Hepatocyte (in vitro differentiated cells): Measurements from ENCODE around the gene NDUFB10. TPM values are rescaled to one million over a fixed set of nuclear protein-coding genes. Genes with fewer than 3 reads are reported as not detected.
A peak's percentile ranks its signal among the peaks of the same experiment; 100 is the strongest.

Experiments
- DNase-seq: peaks from one replicate; pipeline ENCODE4 v3.0.0-alpha.2; 2016; ENCODE audit warnings: low spot score
- H2AFZ ChIP-seq: fragments of 200-600 bp; sonication (generic); 2 replicates; pipeline ENCODE4 v1.6.0; 2016; ENCODE audit warnings: antibody characterized with exemption, mild to moderate bottlenecking
- H3K27ac ChIP-seq: fragments of 200-600 bp; sonication (generic); 2 replicates; pipeline ENCODE4 v1.5.1; 2016; ENCODE audit warnings: mild to moderate bottlenecking
- H3K27me3 ChIP-seq: fragments of 200-600 bp; sonication (generic); 2 replicates; pipeline ENCODE4 v1.6.1; 2016
- H3K36me3 ChIP-seq: fragments of 200-600 bp; sonication (generic); replicated peaks from 2 replicates; pipeline ENCODE4 v1.5.1; 2016; ENCODE audit warnings: low read depth; ENCODE audit not compliant: insufficient read depth
- H3K4me1 ChIP-seq: fragments of 200-600 bp; sonication (generic); 2 replicates; pipeline ENCODE4 v1.5.1; 2016; ENCODE audit warnings: mild to moderate bottlenecking, moderate library complexity; ENCODE audit not compliant: insufficient read depth
- H3K4me2 ChIP-seq: fragments of 200-600 bp; sonication (generic); 2 replicates; pipeline ENCODE4 v1.6.0; 2016
- H3K4me3 ChIP-seq: fragments of 200-600 bp; sonication (generic); 2 replicates; pipeline ENCODE4 v1.5.1; 2016; ENCODE audit warnings: mild to moderate bottlenecking
- H3K79me2 ChIP-seq: fragments of 200-600 bp; sonication (generic); 2 replicates; pipeline ENCODE4 v1.6.0; 2017; ENCODE audit warnings: mild to moderate bottlenecking
- H3K9me2 ChIP-seq: fragments of 200-600 bp; sonication (generic); replicated peaks from 2 replicates; pipeline ENCODE4 v1.6.0; 2017; ENCODE audit warnings: mild to moderate bottlenecking; ENCODE audit not compliant: insufficient read depth
- H3K9me3 ChIP-seq: fragments of 200-600 bp; sonication (generic); 2 replicates; pipeline ENCODE4 v1.5.1; 2016; ENCODE audit warnings: low read depth, mild to moderate bottlenecking
- H4K20me1 ChIP-seq: fragments of 200-600 bp; sonication (generic); 2 replicates; pipeline ENCODE4 v1.6.0; 2016; ENCODE audit warnings: mild to moderate bottlenecking; ENCODE audit not compliant: insufficient read depth, poor library complexity, severe bottlenecking
- CTCF ChIP-seq: fragments of 200-600 bp; sonication (generic); IDR thresholded peaks from 2 replicates; pipeline ENCODE4 v1.5.1; 2016; ENCODE audit warnings: antibody characterized with exemption, mild to moderate bottlenecking; ENCODE audit not compliant: poor library complexity
- EZH2 ChIP-seq: fragments of 200-600 bp; sonication (generic); IDR thresholded peaks from 2 replicates; pipeline ENCODE4 v1.6.1; 2016; ENCODE audit warnings: antibody characterized with exemption, mild to moderate bottlenecking, borderline replicate concordance
- EZH2phosphoT487 ChIP-seq: fragments of 200-600 bp; sonication (generic); IDR thresholded peaks from one replicate; pipeline ENCODE4 v1.6.1; 2018; ENCODE audit warnings: antibody characterized with exemption, mild to moderate bottlenecking, low read depth, moderate library complexity; ENCODE audit not compliant: unreplicated experiment, severe bottlenecking
- WGBS: methylation state at CpG from one replicate; pipeline ENCODE4 v1.1.6; 2016; ENCODE audit warnings: low lambda C conversion rate; ENCODE audit errors: missing lambda C conversion rate; 5-methylcytosine and 5-hydroxymethylcytosine counted together
- polyA plus RNA-seq: library from polyadenylated mRNA; unstranded; fragments of >200 nt; fragmentation: Nextera tagmentation; extraction: Ambion mirVana; gene quantifications from 2 replicates; pipeline ENCODE4 v1.2.1, GENCODE V29; 2016
- total RNA-seq: library from RNA; depleted of rRNA; stranded (reverse); fragments of >200 nt; gene quantifications from 2 replicates; pipeline ENCODE4 v1.2.3, GENCODE V29; 2014

The NDUFB10 gene
- total and polyA plus RNA-seq, 2 experiments from 2014 or later: 234 to 244 TPM

- Histone ChIP-seq H3K27ac (peak within 1 kb of the TSS; percentile 96), H4K20me1 (peaks cover 24% of the 10 kb centered on the region), H3K4me1 (peaks cover 17% of the 10 kb centered on the region), H3K27me3 (no peaks in the 10 kb centered on the region), H3K9me3 (no peaks in the 10 kb centered on the region), H3K36me3 (no peaks in the 10 kb centered on the region), H3K9me2 (no peaks in the 10 kb centered on the region), H3K79me2 (peaks cover 35% of the 10 kb centered on the region), H2AFZ (no peak within 1 kb of the TSS), H3K4me3 (peak within 1 kb of the TSS; percentile 51), H3K4me2 (peak within 1 kb of the TSS; percentile 78)
- no peak for TF ChIP-seq EZH2phosphoT487
- no peak for TF ChIP-seq EZH2
- TF ChIP-seq CTCF: no peak
- 99% methylated on average over 6 of the region's 6 CpGs for WGBS
- no peak for DNase-seq
Measured at GRCh38 chr16:1966460-1966859, 7.1 kb downstream of the NDUFB10 start, which contains the start of gene RNF151. Gene RNF151 (plus strand): TSS chr16:1966856. CDS start chr16:1966882, 26 bp downstream.

GRCh38 chr16:1968146-1968953 lies 9.0 kb downstream of the NDUFB10 start:
- H3K27ac ChIP-seq: no peak overlapping the region
- H3K4me2 ChIP-seq: no peak overlapping the region
- no peak for DNase-seq
- peaks cover 41% of the 10 kb centered on the region for H3K79me2 ChIP-seq
- H4K20me1 ChIP-seq: peaks cover 7% of the 10 kb centered on the region
- no peak overlapping the region for H3K4me3 ChIP-seq
- no peak overlapping the region for H2AFZ ChIP-seq
- TF ChIP-seq EZH2phosphoT487 (no peak), EZH2 (no peak), CTCF (no peak)
- H3K9me2 ChIP-seq: no peaks in the 10 kb centered on the region
- H3K9me3 ChIP-seq: no peaks in the 10 kb centered on the region
- H3K4me1 ChIP-seq: peaks cover 21% of the 10 kb centered on the region
- no peaks in the 10 kb centered on the region for H3K27me3 ChIP-seq
- 92% methylated on average over 41 of the region's 41 CpGs for WGBS
- no peaks in the 10 kb centered on the region for H3K36me3 ChIP-seq

- WGBS: 2% methylated on average over 72 of the region's 78 CpGs
- Histone ChIP-seq H3K9me3 (no peaks in the 10 kb centered on the region), H3K4me1 (peaks cover 11% of the 10 kb centered on the region), H4K20me1 (no peaks in the 10 kb centered on the region), H3K27me3 (no peaks in the 10 kb centered on the region), H3K4me2 (peak within 1 kb of the TSS; percentile 90), H3K36me3 (no peaks in the 10 kb centered on the region), H2AFZ (peak within 1 kb of the TSS; percentile 94), H3K27ac (peak within 1 kb of the TSS; percentile 94), H3K9me2 (no peaks in the 10 kb centered on the region), H3K4me3 (peak within 1 kb of the TSS; percentile 77), H3K79me2 (peaks cover 26% of the 10 kb centered on the region)
- peak; percentile 96 for DNase-seq
- TF ChIP-seq CTCF (no peak), EZH2phosphoT487 (no peak), EZH2 (no peak)
Measured at GRCh38 chr16:1971796-1972489, 12.6 kb downstream of the NDUFB10 start, which contains the start of gene TBL3. Gene TBL3 (plus strand): TSS chr16:1972053. CDS start chr16:1972165, 112 bp downstream.
